SU-DHL-6 (cell line): ENCODE measurements around the gene DMGDH.

Experiments
- CTCF ChIP-seq: fragments of 200-600 bp; sonication (generic); IDR thresholded peaks from one replicate; pipeline ENCODE4 v1.5.1; 2017; ENCODE audit warnings: antibody characterized with exemption, mild to moderate bottlenecking, low read length, moderate library complexity; ENCODE audit not compliant: insufficient read depth, poor library complexity, severe bottlenecking
- EZH2phosphoT487 ChIP-seq: fragments of 200-600 bp; sonication (generic), shearing (Covaris generic); conservative IDR thresholded peaks from 2 replicates; pipeline ENCODE4 v1.6.1; 2018; ENCODE audit warnings: mild to moderate bottlenecking, antibody characterized with exemption, low read length, moderate library complexity, mixed read lengths

DNA sequence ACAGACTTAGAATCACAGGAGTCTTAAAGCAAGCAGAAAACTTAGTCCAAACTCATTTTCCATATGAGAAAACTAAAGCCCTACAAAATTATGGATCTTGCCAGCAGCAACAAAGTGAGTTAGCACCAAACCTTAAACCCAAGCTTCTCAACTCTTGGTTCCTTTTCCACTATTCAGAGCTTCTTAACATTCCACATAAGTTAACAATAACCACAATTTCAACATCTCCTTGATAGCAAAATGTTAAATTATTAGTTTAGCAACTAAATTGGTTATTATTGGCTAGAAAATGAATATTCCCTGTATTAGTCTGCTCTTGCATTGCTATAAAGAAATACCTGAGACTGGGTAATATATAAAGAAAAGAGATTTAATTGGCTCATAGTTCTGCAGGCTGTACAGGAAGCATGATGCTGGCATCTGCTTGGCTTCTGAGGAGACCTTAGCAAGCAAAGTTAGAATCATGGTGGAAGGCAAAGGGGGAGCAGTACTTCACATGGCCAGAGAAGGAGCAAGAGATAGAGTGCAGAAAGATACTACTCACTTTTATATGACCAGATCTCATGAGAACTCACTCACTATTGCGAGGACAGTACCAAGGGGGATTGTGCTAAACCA, 58.1 kb downstream of the DMGDH start:
- no peak for TF ChIP-seq CTCF
- TF ChIP-seq EZH2phosphoT487, result no peak
